HL-60/S4 (cell line): ENCODE measurements around the gene ARHGEF16.

Experiments used
- in situ Hi-C: fragments of 300-500 bp; cut with MboI; formaldehyde crosslinking; loops from 2 replicates; pipeline ENCODE4 v1.14.3; 2022; ENCODE audit warnings: low sequenced_read_pairs

ARHGEF16 gene

GRCh38 chr1:3511856-3512255, 57.4 kb downstream of the ARHGEF16 start:
- in situ Hi-C loops: no loop called here

- in situ Hi-C loops: no loop called here
These were observed 59.9 kb downstream of the ARHGEF16 start for GRCh38 chr1:3514404-3514803.

- in situ Hi-C loops: no loop called here
These were observed 60.8 kb downstream of the ARHGEF16 start for GRCh38 chr1:3515272-3515671.

DNA sequence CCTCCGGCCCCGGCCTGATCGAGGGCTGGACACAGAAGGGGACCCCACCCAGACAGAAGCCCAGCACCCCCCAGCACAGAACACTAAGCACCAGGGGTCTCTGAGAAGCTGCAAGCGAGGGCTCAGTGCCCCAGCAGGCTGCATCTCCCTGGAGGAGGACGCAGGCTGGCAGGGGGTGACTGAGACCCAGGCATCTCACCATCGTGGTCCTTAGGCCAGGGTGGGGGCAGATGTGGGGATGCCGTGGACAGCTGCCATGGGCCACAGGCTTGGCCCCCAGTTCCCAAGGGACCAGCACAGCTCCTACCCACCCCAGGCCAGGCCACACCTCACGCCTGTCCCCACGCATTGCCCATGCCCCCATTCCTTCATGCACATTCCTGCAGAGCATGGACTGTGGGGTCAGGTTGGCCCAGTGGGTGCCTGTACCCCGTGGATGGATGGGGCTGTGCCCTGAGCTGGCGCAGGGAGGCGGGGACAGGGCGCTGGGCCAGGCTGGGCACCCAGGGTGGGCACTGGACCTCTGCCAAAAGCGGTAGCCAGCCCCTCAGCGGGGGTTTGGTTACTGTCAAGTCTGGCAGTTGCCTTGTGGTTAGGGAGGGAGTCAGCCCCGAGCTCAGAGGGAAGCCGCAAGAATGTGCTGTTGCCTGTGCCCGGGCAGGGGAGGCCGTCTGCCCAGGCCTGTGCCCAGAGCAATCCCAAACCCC, 61.5 kb downstream of the ARHGEF16 start:
- in situ Hi-C loops: no loop called here

DNA sequence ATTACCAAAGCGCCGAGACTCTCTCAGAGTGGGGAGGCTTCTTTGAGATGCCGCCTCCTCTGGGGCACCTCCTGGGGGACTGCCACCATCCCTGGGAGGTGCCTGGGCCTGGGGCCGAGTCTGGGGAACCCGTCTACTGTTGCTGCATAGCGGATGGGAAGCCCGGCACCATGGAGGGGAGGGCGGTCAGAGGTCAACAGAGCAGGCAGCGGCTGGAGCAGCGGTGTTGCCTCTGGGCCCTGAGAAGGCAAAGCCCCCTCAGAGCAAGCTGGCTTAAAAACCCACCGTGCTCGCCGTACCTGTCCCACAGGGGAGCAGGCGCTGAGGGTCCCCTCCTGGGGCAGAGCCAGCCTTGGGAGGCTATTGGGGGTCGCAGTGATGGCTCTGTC, 62.0 kb downstream of the ARHGEF16 start:
- in situ Hi-C loops: no loop called here

DNA sequence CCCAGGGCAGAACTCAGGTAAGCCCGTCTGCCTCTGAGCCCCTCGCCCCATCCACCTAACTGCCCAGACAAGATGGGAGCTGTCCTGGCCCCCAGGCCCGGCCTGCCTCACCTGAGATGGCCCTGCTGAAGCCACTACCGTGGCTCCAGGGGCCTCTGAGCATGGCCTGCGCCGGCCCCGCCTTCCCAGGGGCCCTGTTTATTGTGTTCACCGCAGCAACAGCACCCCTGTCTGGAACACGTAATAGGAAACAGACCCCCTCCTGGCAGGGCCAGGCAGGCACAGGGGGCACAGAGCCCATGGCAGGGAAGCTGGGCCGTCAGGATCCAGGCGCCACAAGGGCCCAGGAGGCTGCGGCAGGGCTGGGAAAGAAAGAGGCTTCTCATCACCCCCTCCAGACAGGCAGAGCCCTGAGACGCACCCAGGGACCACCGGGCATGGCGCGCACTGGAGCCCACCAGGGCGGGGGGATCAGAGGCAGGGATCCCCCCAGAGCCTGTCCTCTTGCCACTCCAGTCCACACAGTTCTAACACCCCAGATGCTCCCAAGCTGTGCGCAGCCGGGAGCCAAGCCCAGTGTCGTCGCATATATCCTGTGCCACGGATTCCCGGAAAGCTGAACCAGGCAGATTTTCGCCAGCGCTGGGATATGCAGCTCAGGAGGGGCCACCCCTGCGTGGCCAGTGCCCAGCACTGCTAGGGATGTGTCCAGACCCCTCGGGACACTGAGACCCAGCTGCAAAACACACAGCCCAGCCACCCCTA, 62.6 kb downstream of the ARHGEF16 start:
- in situ Hi-C loops: no loop called here

DNA sequence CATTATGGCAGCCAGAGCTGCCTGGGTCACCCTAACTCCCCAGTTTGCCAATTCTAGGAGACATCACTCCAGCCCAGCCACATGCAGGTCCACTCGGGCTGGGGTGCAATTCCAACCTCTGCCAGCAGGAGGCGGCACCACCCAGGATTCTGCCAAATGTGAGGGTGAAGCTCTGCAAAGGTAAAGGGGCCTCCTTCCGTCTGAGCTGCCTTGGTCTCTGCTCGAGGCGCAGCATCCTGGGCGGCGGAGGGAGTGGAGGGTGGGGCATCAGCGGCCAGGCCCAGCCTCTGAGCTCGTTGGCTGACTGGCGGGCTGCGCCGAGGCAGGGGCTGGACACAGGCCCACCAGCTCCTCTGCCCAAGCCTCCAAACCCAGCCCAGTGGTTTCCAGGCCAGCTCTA, 63.8 kb downstream of the ARHGEF16 start:
- in situ Hi-C loops: no loop called here

- in situ Hi-C loops: no loop called here
These were observed 64.3 kb downstream of the ARHGEF16 start for GRCh38 chr1:3518756-3519155.

DNA sequence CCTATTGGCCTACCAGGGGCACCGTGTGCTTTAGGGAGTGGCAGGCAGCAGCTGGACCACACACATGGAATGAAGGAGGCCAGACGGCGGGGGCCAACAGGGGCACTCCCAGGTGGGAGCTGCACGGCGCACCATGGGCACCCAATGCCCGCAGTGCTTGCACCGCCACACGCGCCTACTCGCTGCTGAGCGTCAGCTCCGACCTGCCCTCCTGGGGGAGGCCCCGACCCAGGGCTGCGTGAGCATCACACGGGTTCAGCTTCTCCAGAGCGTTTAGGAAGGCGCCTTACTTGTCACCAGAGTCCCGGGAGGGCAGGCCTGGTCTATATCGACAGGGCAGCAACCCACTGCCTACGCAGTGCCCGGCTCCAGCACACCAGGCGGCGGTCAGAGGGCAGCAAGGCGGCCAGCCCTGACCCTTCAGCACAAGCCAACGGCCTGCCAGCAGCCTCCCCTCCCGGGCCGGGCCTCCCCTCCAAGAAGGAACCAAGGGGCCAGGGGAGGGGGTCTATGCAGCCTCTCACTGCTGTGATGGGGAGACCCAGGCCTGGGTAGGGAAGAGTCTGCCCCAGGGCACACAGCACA, 64.9 kb downstream of the ARHGEF16 start:
- in situ Hi-C loops: no loop called here

GRCh38 chr1:3520419-3521378, 66.2 kb downstream of the ARHGEF16 start:
- in situ Hi-C loops: no loop called here

DNA sequence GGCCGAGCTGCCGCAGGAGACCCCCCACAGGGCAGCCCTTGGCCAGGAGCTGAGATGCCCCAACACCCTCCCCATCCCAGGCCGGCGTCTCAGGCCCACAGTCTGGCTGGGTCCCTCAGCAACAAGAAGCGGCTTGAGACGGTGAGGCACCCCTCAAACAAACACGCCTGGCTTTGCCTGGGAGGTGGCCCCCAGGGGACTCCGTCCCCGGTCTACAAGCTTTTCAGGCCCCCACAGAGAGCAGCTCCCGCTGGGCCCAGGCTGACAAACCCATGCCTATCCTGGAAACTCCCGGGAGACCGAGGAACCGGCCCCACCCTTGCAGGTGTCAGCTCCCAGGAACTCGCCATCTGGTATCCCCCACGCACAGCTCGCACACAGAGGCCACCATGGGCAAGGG, 67.0 kb downstream of the ARHGEF16 start:
- in situ Hi-C loops: no loop called here

- in situ Hi-C loops: no loop called here
These were observed 67.6 kb downstream of the ARHGEF16 start for GRCh38 chr1:3522112-3522511.

DNA sequence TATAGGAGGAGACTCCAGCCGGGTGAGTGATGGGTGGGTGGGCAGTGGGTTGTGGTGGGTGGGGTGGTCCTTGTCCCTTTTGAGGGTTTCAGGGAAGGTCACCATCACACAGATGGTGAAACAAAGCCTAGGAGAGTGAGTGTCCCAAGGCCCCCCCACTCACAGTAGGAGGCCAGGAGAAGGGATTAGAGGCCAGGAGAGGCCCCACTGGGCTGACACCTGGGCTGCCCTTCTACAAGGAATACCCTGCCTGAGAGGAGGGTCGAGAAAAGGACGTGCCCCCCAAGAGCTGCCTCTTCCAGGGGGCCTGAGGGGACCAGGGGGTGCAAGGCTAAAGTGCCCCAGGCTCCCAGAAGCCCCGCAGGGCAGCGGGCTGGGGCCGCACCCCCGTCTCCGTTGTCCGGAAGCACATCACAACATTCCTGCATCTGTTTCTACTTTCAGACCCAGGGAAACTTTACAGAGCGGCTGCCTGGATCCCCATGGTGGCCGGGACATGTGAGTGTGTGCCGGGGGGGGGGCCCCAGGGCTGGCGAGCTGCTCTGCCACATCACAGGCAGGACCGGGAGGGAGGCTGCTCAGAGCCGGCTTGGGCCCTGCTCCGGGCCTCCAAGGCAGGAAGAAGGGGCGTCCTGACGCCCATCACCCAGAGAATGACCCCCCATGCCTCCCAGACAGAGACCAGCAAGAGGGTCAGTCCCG, 68.2 kb downstream of the ARHGEF16 start:
- in situ Hi-C loops: no loop called here

GRCh38 chr1:3523980-3524379, 69.5 kb downstream of the ARHGEF16 start:
- in situ Hi-C loops: no loop called here

DNA sequence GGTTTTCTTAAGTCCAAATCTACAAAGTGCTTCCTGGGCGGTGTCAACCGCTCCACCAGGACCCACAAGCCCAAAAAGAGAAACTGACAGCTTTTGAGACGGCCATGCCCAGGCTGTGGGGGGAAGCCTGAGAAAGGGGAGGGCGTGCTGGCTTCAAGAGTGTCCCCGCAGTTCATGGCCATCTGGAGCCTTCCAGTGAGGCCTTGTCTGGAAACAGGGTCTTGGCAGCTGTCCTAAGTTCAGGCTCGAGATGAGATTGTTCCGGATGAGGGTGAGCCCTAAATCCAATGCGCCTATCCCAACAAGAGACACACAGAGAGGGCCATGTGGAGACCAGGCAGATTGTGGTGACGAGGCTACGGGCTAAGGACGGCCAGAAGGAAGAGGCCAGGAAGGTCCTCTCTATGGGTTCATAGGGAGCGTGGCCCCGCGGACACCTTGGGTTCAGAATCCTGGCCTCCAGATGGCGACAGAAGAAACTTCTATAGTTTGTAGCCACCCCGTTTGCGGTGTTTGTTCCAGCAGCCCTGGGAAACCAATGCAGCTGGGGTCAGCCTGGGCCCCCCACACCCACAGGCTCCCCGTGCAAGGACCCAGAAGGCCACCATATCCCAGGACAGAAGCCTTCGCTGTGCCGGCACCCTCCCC, 70.2 kb downstream of the ARHGEF16 start:
- in situ Hi-C loops: no loop called here

GRCh38 chr1:3525551-3526482, 71.4 kb downstream of the ARHGEF16 start:
- in situ Hi-C loops: no loop called here

DNA sequence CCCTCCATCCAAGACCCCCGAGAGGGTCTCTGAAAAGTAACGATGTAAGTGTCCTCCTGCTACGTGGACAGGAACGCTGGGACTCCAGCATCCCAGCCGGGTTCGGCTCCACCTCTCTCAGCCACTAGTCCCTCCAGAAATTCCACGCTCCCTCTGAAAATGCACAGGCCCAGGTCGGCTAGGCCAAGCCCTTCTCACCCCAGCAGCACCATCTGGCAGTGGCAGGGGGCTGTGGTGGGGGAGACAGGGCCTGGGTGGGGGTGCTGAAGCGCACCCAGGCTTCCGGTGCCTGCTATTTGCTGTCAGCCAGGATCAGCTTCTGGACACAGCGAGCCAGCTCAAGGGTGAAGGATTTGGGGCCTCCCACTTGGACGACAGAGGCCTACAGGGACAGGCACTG, 73.3 kb downstream of the ARHGEF16 start:
- in situ Hi-C loops: no loop called here

DNA sequence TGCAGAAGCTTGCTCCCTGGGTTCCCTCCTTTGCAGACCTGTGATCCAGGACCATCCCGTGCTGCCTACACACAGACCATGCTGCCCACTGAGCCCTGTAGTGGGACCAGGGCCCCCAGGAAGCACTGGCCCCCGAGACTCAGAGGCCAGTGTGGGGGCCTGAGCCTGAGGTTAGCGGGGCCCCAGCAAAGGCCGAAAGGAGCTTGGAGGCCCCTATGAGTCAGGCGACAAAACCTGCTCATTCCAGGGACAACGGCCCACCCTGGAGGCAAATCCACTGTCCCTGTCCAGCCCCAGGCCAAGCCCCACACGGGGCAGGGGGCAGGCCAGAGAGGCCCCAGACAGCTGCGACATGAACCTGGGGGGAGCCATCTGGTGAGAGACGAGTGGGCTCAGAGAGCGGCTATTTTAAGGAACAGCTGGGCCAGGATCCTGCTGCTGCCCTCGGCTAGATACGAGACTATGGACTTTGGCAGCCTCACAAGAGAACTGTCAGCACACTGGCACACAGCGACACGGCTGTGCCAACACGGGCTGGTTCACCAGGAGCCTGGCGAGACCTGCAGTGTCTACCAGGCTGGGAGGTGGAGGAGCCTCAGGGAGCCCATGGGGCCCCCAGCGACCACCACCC, 74.7 kb downstream of the ARHGEF16 start:
- in situ Hi-C loops: no loop called here
